ENCODE data around the gene ERV3-1.
"Not testable (repeated sequence)": the region's sequence is repeated elsewhere in the genome, so short reads cannot be mapped to it uniquely, and the experiment has no call there.

The ERV3-1 gene

GRCh38 chr7:64999165-65000004, 7.1 kb downstream of the ERV3-1 start:
- DNase-seq (ENCODE audit: low read depth): no peak

DNA sequence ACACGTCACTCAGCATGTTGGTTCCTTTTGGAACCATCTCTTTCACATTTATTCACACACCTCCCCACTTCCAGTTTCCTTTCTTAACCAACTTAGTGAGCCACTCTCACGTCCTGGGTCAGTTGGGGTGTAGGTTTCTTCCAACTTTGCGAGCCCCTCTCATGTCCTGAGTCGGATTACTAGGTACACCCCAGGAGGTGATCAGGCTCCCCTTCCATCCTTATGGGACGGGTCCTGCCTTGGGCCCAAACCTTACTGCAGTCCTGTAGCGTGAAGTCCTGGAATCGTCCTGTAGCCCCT, 7.7 kb downstream of the ERV3-1 start:
- DNase-seq (ENCODE audit: low read depth): no peak

DNA sequence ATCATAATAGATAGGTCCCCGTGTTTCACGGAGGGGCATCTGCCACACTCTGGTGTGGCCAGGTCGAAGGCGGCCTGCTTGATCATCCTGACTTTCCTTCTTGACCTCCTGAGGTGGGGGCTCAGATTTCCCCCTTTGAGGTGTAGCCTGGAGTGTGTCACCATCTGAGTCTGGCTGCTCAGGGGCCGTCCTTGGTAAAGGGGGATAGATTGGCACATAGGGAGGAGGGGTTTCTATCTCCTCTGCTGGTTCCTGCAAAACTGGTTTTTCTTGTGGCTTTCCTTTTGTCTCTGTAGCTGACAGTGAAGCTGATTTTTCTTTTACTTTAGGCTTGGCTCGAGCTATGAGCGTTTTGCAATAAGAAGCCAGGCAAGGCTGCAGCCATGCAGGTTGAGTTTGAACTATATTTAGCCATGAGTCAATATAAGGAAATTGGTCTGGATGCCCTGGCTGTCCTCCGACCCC, 8.5 kb downstream of the ERV3-1 start:
- DNase-seq (ENCODE audit: low read depth): no peak

- DNase-seq (ENCODE audit: low read depth): no peak
These were observed 9.2 kb downstream of the ERV3-1 start for GRCh38 chr7:64997164-64997908.

DNA sequence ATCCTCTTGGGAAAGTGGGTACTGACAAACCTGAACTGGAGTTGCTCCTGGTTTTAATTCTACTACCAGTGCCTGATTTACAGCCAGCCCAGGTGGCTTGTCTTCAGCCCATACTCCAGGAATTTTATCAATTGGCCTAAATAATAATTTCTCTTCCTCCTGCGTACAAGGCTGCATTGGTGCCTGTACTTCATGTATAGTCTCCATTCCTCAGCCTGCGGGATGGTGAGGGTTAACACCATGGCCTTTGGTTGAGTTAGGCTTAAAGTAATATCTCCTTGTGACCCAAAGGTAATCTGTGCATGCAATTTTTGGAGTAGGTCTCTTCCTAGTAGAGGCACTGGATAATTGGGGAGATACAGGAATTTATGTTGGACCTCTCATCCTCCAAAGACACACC, 10.2 kb downstream of the ERV3-1 start:
- DNase-seq (ENCODE audit: low read depth): no peak

- DNase-seq (ENCODE audit: low read depth): no peak
These were observed 12.6 kb downstream of the ERV3-1 start for GRCh38 chr7:64993901-64994300.

DNA sequence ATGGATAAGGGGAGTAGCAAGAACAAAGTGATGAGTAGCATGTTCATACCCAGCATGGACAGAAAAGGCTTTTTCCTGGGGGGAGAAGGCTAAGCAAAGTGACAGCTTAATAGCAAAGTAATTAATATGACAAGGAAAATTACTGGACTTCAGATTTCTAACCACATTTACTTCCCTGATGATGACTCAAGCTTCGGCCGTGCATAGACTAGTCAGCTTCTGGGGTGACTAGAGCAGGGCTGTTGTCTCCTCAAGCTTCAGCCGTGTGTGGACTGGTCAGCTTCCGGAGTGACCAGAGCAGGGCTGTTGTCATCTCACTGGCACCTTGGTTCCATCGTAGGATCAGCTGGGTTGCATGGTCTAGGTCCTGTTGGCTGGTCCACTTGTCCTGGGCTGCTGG, 13.5 kb downstream of the ERV3-1 start:
- DNase-seq (ENCODE audit: low read depth): no peak

DNA sequence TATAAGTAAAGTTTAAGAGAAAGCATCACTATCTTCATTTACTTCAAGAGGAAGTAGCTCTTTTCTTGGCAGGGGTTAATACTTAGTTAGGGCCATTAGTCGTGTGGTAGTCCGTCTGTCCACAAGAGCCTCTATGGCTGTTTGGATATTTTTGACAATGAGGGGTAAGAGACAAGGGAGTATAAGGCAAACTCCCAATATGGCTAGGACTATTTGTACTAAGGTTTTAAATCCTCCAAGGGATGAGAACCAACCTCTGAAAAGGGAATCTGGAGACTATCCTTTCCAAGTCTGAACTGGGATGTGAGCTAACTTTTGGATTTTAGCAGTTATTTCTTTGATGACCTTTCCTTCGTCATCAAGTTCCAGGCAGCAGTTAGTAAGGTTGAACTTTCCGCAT, 15.6 kb downstream of the ERV3-1 start, which contains the start of gene ZNF117:
TSS of gene ZNF117 (minus strand) at position 101 of the 400 bp plus-strand sequence.
- DNase-seq (ENCODE audit: low read depth): no peak

- DNase-seq (ENCODE audit: low read depth): no peak
These were observed 16.3 kb downstream of the ERV3-1 start for GRCh38 chr7:64990216-64990615.

- no peak for DNase-seq (ENCODE audit: low read depth)
These were observed 27.8 kb downstream of the ERV3-1 start for GRCh38 chr7:64978497-64979203.

GRCh38 chr7:64965594-64965993, 40.9 kb downstream of the ERV3-1 start:
- DNase-seq (ENCODE audit: low read depth): no peak

DNA sequence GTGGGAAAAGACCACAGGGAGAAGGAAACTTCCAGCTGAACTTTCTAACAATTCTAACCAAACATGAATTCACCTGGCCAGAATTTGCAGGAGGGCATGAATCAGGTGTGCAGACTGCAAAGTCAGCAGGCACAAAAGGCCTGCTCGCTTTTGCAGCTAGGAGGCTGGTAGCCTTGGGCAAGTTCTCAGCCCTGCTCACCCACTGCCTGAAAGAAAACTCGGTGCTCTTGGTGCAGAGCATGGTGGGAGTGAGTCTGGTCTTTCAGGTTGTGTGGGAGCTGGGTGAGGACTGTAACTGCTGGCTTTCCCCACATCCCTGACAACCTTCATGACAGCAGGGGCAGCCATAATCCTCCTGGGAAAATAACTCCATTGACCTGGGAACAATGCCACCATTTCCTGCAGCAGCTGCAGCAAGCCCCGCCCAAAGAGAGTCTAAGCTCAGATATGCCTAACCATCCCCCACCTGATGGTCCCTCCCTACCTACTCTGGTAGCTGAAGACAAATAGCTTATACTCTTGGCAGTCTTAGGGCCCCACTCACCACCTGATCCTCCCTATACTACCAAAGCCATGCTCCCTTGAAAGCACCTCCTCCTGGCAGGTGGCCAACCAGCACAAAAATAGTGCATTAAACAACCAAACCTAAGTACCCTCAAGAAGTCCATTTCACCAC, 47.3 kb downstream of the ERV3-1 start:
- no peak for DNase-seq (ENCODE audit: low read depth)

DNA sequence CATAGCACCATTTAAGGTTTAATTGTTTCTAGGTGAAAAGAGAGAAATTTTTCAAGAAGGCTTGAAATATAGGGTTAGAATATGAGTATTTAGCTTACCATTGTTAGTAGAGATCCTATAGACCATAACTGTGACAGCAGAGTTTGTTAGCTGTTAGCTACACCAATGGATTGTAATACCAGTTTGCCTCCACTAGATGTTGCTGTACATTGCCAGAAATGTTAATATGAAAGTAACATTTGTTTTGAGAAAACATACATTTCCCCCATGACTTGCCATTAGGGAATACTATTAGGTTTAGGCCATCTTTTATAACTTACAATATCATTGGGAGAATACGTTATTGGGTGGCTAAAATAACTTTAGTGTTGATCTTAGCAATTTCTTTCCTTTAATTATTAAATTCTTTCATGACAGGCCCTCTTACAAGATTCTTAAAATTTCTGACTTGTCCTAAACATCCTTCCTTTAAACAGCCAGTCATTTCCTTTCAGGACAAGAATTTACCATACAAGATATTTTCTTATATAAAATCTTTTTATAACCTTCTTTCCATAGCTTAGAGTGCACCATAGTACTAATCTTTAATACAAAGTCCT, 55.1 kb downstream of the ERV3-1 start:
- no peak for DNase-seq (ENCODE audit: low read depth)

GRCh38 chr7:64950673-64951072, 55.8 kb downstream of the ERV3-1 start:
- DNase-seq (ENCODE audit: low read depth): not testable (repeated sequence)

DNA sequence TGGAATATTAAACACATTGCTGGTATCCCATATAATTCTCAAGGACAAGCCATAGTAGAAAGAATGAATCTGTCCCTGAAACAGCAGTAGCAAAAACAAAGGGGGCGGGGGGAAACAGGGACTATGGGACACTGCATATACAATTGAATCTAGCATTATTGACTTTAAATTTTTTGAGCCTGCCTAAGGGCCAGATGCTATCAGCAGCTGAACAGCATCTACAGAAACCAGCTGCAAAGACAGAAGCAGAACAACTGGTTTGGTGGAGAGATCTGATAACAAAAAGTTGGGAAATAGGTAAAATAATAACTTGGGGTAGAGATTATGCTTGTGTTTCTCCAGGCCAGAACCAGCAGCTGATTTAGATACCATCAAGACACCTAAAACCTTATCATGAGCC, 57.7 kb downstream of the ERV3-1 start:
- not testable (repeated sequence) for DNase-seq (ENCODE audit: low read depth)

DNA sequence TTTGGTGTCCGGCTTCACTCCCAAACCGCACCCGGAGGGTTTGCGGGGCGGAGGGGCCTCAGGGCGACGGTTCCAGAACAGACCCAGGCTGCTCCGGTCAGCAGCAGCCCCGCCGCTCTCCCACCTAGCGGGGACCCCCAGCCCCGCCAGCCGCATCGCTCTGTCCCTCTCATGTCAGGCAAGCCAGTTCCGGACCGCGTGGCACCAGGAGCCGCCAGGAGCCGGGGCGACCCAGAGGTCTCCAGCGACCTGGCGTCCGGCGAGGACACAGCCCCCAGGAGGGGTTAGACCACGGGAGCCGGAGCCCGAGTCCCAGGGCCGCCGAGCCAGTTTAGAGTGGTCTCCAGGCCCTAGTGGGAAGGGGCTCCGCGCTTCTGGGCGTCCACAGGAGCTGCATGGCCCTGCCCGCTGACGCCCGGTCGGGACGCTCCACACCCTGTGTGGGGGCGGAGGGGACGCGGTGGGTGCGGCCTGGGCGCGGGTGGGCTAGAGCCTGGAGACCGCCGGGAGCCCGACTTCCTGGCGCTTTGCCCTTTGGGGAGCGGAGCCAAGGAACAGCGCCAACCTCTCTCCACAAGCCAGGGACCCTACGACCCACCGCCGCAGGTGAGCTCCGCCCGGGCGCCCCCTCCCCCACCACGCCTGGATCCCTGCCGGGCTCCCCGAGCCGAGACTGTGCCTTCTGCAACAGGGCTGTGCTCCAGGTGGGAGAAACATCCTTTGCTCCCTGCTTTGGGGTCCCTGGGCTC, 59.1 kb downstream of the ERV3-1 start:
- no peak for DNase-seq (ENCODE audit: low read depth)

DNA sequence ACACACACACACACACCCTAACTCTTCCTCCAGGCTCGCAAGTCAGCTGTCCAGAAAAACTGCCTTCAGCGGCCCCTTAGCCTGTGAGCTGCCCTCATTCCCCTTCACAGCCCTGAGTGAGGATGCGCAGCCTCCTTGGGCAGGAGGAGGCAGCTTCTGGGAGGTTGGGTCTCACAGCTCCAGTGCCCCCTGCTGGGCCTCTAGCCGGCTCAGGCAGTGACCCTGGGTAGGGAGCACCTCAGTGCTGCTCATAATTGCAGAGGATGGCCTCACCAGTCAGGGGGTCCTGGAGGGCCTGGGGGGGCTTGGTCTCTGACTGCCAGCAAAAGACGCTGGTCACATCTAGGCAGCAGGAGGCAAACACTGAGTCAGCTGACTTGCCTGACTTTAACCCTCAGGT, 59.7 kb downstream of the ERV3-1 start:
- DNase-seq (ENCODE audit: low read depth): no peak

DNA sequence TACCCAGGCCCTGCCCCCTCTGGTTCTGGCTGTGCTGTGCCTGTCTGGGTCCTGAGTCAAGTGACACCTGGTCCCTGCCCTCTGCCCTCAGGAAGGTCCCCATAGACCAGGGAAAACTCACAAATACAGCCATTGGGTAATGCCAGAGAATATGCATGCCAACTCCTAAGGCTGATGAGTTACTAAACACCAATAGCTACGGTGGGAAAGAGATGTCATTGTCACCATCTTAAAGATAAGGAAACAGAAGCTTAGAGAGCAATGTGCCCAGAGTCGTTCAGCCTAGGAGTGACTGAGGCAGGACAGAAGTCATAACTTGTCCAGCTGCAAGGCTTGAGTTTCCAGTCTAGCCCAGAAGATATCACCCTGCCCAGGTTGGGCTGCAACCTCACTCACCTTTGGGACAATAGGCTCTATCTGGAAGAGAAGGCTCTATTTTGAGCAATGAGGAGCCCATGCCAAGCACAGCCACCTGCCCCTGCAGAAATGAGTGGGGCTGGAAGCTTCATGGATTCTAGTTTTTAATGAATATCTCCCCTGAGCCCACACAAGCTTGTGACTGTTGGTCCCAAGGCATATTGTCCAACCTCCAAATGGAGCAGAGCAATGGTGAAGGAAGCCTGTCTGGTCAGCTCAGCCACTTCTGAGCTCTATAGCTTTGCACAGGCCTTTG, 60.8 kb downstream of the ERV3-1 start:
- DNase-seq (ENCODE audit: low read depth): no peak

DNA sequence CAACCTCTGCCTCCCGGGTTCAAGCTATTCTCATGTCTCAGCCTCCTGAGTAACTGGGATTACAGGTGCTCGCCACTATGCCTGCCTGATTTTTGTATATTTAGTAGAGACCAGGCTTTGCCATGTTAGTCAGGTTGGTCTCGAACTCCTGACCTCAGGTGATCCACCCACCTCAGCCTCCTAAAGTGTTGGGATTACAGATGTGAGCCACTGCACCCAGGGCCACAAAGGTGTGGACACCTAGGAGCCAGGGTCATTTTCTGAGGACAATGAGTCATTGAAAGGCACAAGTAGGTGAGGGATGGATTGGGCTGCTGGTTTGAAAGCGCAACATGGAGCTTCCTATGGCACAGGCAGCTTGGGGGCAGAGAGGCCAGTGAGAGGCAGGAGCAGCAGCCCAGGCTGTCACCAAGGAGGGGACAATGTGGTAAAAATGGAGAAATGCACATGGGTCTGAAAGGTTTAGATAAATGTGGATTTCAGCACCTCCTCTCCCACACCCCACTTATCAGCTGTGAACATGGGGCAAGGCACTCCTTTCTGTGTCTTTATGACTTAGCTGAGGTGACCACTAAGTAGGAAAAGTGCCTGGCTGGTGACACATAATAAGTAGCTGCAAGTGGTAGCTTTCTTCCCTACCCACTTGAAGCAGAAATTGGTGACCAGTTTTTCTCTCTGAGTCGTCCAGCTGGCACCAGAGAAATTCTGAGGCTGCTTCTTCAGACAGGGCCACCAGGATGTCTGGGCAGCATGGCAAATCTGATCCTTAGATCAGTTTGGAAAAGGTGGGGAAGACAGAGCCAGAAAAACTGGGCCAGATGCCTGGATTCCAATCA, 61.6 kb downstream of the ERV3-1 start:
- DNase-seq (ENCODE audit: low read depth): not testable (repeated sequence)
